Bone marrow (tissue), 2 donors: ENCODE data around the gene ADGB.

Experiments
- DNase-seq, 2 donors: peaks; one replicate each; lab custom pipeline; 2025; lab: John Stamatoyannopoulos, UW

Gene ADGB

DNA sequence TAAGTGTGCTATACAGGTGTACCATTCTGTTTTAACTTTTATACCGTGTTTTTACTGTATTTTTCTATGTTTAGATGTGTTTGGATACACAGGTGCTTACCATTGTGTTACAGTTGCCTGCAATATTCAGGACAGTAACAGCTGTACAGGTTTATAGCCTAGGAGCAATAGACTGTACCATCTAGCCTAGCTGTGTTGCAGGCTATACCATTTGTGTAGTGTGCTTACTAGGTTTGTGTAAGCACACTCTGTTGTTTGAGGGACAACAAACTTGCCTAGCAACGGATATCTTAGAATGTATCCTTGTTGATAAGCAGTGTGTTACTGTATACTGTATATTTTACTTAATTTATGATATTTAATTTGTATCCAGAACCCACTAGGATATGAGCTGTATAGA, 35.2 kb downstream of the ADGB start:
- DNase-seq: no peak

- DNase-seq: no peak
These were observed 36.4 kb downstream of the ADGB start for GRCh38 chr6:146635165-146635564.

- no peak for DNase-seq
These were observed 37.7 kb downstream of the ADGB start for GRCh38 chr6:146636481-146636880.

- DNase-seq: no peak
These were observed 44.1 kb downstream of the ADGB start for GRCh38 chr6:146642921-146643320.

GRCh38 chr6:146650799-146651481, 52.2 kb downstream of the ADGB start:
- DNase-seq: no peak

DNA sequence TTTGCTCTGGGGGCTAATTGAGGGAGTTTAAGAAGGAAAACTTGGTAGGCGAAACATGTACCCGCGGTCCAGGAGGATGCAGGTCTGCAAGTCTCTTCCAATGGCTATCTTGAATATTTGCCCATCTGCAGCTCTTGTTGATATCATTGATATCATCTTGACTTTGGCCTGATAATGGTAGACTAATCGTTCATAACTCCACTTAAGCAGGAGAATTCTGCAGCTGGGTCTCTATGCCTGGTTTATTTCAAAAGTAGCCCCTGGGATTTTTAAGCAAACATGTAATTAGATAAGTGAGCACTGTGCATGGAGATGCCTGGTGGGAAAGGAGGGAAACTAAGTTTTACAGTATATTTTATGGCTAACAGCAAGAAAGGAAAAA, 52.7 kb downstream of the ADGB start:
- DNase-seq: no peak

DNA sequence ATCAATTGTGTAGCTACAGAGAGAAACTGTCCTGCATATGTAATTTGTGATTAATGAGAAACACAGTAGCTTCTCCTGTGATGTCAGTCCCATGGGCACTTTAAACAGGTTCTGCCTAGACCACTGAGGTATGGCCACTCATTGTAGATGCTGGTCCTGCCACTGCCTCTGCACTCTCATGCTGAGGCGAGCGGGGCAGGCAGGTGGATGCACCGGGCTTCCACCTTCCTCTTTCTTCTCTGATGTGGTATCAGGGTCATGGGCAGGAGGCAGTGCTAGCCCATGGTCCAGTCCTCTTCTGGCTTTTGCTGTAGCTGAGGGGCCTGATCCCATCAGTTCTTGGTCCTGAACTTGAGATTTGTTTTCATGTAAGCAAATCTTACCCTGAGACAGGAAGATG, 58.7 kb downstream of the ADGB start:
- DNase-seq: no peak

GRCh38 chr6:146664871-146665360, 66.1 kb downstream of the ADGB start:
- no peak for DNase-seq

GRCh38 chr6:146666909-146667308, 68.1 kb downstream of the ADGB start:
- DNase-seq: no peak

- no peak for DNase-seq
These were observed 71.4 kb downstream of the ADGB start for GRCh38 chr6:146670161-146670560.

DNA sequence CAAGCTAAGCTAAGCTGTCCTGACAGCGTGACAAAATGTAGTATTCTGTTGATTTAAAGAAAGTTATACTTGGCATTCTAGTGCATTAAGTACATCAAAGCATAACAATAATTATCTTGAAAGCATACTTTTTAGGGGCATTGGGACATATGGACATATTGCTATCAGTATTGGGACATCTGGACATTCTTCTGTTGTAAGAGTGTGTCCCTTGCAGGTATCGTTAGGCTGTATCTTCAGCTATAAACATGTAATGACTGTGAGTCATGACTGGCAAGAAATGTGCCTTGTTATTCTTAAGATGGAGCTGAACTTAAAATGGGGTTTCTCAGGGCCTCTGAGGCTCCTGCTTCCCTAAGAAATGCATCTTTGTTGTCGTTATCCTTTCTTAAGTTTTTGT, 74.3 kb downstream of the ADGB start:
- DNase-seq: no peak

DNA sequence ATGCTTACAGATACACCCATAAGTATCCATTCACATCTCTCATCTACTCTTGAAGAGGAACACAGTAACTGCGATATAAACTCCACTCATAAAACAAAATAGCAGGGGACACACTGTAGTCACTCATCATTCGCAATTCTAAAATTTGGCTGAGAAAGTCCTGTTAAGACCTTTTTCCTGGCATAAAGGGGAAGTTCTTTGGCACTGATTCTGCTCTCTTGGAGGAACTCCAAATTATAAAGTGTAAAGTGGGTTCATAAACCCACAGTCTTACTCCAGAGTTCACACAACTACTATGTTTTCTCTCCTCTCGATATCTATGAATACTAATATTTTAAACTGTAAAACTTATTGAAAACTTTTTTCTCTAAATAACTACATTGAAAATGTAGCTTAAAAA, 80.6 kb downstream of the ADGB start:
- no peak for DNase-seq

GRCh38 chr6:146682919-146683318, 84.1 kb downstream of the ADGB start:
- no peak for DNase-seq

DNA sequence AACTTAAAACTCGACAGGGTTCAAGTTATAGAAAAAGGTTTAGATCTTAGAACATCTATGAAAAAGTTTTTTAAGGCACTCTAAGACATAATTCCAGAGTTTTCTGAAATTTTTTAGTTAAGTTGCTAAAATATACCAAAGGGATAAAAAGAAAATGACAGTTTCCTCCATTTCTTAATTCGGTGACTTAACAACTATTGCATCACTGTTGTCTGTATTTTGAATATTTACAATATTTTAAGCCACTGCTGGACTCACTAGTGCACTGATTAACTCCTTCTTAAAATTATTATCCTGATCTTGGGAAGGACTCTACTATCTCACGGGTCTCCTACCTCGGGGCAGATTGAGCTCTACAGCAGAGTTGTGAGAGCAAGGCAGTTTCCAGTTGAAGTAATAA, 91.0 kb downstream of the ADGB start:
- no peak for DNase-seq

- DNase-seq: no peak
These were observed 94.6 kb downstream of the ADGB start for GRCh38 chr6:146693342-146693741.

DNA sequence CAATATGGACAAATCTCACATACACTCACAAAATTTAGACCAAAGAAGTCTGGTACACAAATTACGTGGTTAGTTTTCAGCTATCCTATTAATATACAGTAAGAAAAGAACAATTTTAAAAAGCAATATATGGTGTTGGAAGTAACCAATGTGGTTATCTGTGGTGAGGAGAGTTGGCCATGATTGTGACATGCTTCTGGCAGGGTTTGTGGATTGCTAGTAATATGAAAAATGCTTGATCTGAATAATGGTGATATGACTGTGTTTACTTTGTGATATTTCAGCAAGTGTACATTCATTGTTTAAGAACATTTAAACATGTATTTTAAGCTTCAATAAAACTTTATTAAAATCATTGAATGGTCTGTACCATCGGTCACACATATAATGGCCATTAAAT, 99.1 kb downstream of the ADGB start:
- DNase-seq: no peak

GRCh38 chr6:146700078-146700686, 101.4 kb downstream of the ADGB start:
- peak; percentile 32 to 57 for DNase-seq

GRCh38 chr6:146701632-146702031, 102.9 kb downstream of the ADGB start:
- no peak for DNase-seq

DNA sequence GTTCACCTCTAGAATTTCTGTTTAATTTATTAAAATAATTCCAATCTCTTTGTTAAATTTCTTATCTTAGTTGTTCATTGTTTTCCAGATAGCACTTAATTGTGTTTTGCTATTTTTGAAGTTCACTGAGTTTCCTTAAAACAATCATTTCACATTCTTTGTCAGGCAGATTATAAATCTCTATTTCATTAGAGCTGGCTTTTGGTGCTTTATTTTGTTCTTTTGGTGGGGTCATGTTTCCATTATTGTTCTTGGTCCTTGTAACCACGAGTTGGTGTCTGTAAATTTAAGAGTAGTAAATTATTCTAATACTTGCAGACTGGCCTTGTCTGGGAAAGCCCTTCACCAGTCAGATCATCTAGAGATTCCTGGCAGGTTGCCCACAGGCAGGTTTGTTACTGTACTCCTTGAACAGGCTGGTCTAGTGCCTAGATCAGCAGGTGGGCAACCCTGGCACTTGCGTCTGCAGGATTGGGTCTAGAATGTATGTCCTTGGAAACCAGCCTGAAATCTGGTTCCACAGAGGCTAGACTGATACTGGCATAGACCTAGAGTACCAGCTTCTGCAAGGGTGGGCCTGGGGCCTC, 110.4 kb downstream of the ADGB start:
- no peak for DNase-seq

DNA sequence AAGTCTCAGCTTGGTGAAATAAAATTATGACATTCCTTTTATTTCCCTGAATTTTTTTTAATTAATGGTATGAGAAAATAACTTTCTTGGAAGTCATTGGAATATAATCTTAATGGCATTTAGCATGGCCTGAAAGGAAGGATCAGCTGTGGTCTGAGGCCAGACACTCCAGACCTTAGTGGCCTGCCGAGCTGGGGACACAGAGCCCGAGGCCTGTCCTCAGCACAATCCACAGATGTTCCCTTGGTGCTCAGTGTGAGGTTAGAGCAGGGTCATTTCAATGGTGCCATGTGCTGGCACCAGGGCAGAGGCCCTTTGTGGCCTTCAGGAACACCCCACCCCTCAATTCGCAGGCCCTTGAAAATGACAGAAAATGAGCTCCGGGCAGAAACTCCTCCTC, 120.6 kb downstream of the ADGB start:
- no peak for DNase-seq

DNA sequence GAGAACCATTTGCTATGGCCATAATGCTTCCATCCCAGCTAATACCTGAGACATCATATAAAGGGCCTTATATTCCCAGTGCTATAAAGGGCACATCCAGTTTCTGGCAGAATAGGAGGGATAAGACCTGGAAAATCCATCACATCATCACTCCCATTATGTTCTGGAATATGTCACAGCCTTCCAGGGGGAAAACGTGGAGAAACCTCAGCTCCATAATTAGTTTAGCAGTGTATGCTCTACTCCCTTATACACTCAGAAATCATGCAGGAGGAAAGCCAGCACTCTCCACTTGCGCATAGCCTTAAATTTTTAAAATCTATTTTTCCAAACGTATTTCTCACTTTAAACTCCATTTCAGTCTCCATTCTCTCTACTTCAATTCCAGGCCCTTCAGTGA, 140.9 kb downstream of the ADGB start:
- DNase-seq: no peak

DNA sequence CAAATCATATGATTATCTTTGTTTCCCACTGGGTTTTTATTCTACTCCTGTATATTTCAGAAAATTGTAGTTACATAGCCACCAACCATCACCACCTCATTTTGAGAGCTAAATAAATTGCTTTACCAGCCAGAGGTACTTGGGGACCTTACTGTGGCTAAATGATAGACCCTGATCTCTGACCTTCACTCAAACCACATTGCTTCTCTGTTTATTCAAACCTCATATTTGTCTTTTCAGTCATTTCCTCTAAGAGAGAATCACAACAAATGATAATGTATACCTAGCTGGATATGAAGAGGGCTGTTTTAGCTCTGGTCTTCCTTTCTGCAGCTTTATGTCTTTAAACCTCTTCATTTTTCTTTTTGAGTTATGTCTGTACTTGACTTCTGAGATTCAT, 142.8 kb downstream of the ADGB start:
- DNase-seq: no peak

DNA sequence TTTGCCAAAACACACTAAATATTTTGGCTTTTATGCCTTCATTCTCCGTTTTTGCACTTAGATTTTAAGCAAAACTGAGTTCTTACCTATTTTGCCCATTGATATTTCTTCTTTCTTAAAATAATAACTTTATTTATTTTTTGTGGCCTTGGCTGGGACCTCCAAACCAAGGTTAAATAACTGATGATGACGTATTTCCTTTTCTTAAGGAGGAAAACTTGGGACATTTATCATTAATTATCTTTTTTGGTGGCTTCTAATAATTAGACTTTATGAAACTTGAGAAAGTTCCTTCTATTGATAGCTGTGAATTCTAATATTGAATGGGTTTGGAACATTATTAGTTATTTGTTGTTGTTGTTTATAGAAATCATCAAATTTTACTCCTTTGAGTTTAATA, 154.5 kb downstream of the ADGB start:
- no peak for DNase-seq

- no peak for DNase-seq
These were observed 168.9 kb downstream of the ADGB start for GRCh38 chr6:146767632-146768031.
